ENCODE data around the gene S100A2.

DNA sequence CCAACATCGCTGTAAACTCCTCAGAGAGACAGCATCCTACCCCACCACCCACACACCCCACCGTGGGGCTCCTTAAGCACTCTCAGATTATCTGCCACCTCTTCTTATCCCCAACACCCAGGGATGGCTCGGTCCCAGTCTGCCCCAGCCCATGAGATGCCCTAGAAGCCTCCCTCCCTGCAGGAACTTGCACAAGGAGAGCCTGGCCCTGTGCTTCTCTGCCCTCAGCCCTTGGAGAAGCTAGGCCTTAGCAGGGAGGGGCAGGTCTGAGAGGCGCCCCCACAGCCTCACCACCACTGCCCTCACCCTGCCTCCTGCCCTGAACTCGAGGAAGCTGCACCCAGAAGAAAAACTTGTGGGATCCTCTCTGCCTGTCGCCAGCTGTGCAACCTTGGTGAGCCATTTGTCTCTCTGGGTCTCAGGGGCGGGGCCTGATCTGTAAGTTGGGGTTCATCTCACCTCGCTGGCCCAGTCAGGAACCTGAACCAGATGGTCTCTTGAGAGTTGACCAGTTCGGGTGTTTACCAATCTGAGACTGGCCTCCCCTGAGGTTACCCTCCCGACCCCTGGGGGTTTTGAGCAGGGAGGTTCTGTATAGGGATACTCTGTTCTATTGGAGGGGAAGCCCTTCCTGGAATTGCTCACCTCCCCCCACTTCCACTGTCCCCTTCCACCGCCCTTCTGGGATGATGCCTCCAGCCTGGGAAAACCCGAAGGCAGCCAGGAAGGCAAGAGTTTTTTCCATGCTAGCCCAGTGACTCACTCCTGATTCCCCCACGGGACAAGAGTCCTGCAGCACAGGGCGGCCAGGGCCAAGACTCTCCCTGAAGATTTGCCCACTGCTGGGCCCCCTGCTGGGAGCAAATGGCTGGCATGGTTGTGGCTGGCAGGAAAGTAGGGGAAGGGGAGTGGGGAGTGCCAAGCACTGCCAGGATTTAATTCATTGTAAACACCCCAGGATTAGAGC is 16.6 kb downstream of the S100A2 start, which contains the start of gene S100A3:
- TF ChIP-seq POLR2A (IDR thresholded peaks at IDR 0.05) (no peak), POLR2AphosphoS5 (IDR thresholded peaks at IDR 0.05) (peak in 1 of 3 donors; percentile 76)
- TF ChIP-seq, protein P1, sequence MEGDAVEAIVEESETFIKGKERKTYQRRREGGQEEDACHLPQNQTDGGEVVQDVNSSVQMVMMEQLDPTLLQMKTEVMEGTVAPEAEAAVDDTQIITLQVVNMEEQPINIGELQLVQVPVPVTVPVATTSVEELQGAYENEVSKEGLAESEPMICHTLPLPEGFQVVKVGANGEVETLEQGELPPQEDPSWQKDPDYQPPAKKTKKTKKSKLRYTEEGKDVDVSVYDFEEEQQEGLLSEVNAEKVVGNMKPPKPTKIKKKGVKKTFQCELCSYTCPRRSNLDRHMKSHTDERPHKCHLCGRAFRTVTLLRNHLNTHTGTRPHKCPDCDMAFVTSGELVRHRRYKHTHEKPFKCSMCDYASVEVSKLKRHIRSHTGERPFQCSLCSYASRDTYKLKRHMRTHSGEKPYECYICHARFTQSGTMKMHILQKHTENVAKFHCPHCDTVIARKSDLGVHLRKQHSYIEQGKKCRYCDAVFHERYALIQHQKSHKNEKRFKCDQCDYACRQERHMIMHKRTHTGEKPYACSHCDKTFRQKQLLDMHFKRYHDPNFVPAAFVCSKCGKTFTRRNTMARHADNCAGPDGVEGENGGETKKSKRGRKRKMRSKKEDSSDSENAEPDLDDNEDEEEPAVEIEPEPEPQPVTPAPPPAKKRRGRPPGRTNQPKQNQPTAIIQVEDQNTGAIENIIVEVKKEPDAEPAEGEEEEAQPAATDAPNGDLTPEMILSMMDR (IDR thresholded peaks at IDR 0.05), result no peak
